GM12878 (cell line): ENCODE data around the gene GPC5.

ENCODE experiments used
- ASH2L ChIP-seq: fragments of 300-600, 200-600 bp; sonication (generic); IDR thresholded peaks from 2 replicates; pipeline ENCODE4 v1.6.1; 2017; ENCODE audit warnings: low read depth, mild to moderate bottlenecking, borderline replicate concordance
- CTCF ChIP-seq, 3 experiments: IDR thresholded peaks in 2 of 3; conservative IDR thresholded peaks in 1 of 3; 2 replicates each; pipeline ENCODE4 v1.5.1; 2011; ENCODE audit warnings: low read depth in 3 of 3, low read length in 3 of 3, mild to moderate bottlenecking in 3 of 3, control low read depth in 2 of 3, moderate library complexity in 2 of 3, inconsistent platforms in 1 of 3, mixed read lengths in 1 of 3; ENCODE audit not compliant: control insufficient read depth in 2 of 3, insufficient read depth in 1 of 3; ENCODE audit errors: extremely low read depth in 1 of 3
- MYC ChIP-seq: IDR thresholded peaks from 2 replicates; pipeline ENCODE4 v1.6.1; 2011; ENCODE audit warnings: mild to moderate bottlenecking, low read length, moderate library complexity, inconsistent platforms; ENCODE audit not compliant: insufficient read depth, insufficient replicate concordance, insufficient read length, severe bottlenecking
- NR2C1 ChIP-seq: fragments of 450-650 bp; IDR thresholded peaks from 2 replicates; pipeline ENCODE4 v1.6.1; 2017; ENCODE audit warnings: antibody characterized with exemption, mild to moderate bottlenecking, moderate library complexity

DNA sequence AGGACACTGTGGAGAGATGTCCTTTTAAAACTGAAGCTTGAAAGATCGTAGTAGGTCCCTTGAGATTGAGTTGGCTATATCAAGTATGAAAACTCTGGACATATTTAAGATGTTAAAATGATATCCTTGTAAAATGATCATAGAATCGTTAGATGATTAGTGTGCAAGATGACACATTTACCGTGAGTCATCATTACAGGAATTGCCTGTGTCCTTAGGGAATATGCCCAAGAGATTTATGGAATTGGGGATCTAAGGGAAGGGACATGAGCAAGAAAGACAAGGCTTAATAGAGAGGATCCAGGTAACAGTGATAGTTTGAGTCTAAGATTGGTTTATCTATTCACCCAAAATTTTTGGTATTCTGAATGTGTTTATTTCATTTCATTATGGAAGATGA, 233.7 kb downstream of the GPC5 start:
- TF ChIP-seq NR2C1 (no peak), MYC (no peak), CTCF (IDR thresholded peaks at IDR 0.05 in 2 of 3, conservative IDR thresholded peaks at IDR 0.05 in 1 of 3; ENCODE audit: control insufficient read depth in 2 of 3, extremely low read depth in 1 of 3, insufficient read depth in 1 of 3, low read depth in 3 of 3, low read length in 3 of 3) (no peak), ASH2L (no peak)
